Activated CD4-positive, alpha-beta memory T cell treated with anti-CD3 and anti-CD28 coated beads for 36 hours (primary cell): Measurements from ENCODE around the gene KLK11. TPM values are rescaled to one million over a fixed set of nuclear protein-coding genes. Genes with fewer than 3 reads are reported as not detected.

Source experiments
- CTCF ChIA-PET: fragments of 350-600 bp; sonication (Branson Sonifier 250); formaldehyde crosslinking; loops from one replicate; lab custom pipeline; 2021; ENCODE audit warnings: antibody characterized with exemption, inconsistent platforms; lab: Charles Lee
- POLR2A ChIA-PET: fragments of 350-600 bp; sonication (Branson Sonifier 250); formaldehyde crosslinking; loops from one replicate; lab custom pipeline; 2021; ENCODE audit warnings: antibody characterized with exemption; lab: Charles Lee
- DNase-seq: peaks from one replicate; pipeline ENCODE4 v3.0.0-alpha.2; 2020
- H3K27ac Mint-ChIP-seq: one replicate; pipeline ENCODE4 v1.8.0; 2021; ENCODE audit warnings: mixed read lengths
- H3K27me3 Mint-ChIP-seq: one replicate; pipeline ENCODE4 v1.8.0; 2021; ENCODE audit warnings: mixed read lengths
- H3K36me3 Mint-ChIP-seq: one replicate; pipeline ENCODE4 v1.8.0; 2021; ENCODE audit warnings: mixed read lengths
- H3K4me1 Mint-ChIP-seq: one replicate; pipeline ENCODE4 v1.8.0; 2021; ENCODE audit warnings: low read depth, mixed read lengths
- H3K4me3 Mint-ChIP-seq: one replicate; pipeline ENCODE4 v1.8.0; 2021; ENCODE audit warnings: mild to moderate bottlenecking, mixed read lengths
- H3K9me3 Mint-ChIP-seq: one replicate; pipeline ENCODE4 v1.8.0; 2021; ENCODE audit warnings: mixed read lengths
- intact Hi-C: fragments of 100-400 bp; cut with micrococcal nuclease; formaldehyde crosslinking; loops from one replicate; pipeline ENCODE4 v1.15.1; 2023
- total RNA-seq, 2 experiments: library from RNA; stranded (reverse); gene quantifications; one replicate each; pipeline ENCODE4 v1.2.3, GENCODE V29; 2021

Gene KLK11
- total RNA-seq, 2 experiments from 2014 or later: not detected

DNA sequence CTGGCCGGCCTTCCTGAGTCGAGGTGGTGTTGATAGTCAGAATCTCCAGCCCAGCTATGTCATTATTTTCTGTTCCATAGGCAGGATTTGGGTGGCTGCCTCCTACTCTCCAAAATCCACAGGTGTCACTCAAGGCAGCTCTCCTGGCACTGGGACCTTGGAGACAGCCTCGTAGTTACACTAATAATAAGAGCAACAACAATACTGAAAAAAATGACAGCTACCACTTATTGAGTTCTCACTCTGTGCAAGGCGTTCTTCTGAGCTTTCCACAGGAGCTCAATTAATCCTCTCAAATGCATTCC is 20.6 kb upstream of the KLK11 start:
- Mint-ChIP-seq H3K27me3 (peaks cover 11% of the 10 kb centered on the region), H3K36me3 (no peaks in the 10 kb centered on the region), H3K4me3 (no peak overlapping the region), H3K27ac (no peak overlapping the region), H3K9me3 (no peaks in the 10 kb centered on the region), H3K4me1 (no peaks in the 10 kb centered on the region)
- ChIA-PET POLR2A (no interaction called here), CTCF (no interaction called here)
- DNase-seq: no peak
- intact Hi-C loops: no loop called here

DNA sequence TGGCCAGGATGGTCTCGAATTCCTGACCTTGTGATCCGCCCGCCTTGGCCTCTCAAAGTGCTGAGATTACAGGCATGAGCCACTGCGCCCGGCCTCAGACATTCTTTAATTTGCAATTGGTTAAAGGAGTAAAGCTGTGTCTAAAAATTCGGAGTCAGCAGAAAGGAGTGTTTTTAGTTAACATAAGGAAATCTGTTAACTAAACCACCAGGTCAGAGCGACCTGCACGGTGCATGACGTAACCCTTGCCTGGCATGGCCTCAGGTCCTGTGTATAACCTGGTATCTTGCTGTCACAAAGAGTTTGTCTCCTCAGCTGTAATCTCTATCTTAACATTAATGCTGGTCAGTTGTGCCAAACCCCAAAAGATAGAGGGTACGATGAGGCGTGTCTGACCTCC is 17.9 kb upstream of the KLK11 start:
- H3K27me3 Mint-ChIP-seq: peaks cover 6% of the 10 kb centered on the region
- H3K4me3 Mint-ChIP-seq: no peak overlapping the region
- no peaks in the 10 kb centered on the region for H3K4me1 Mint-ChIP-seq
- ChIA-PET CTCF (interaction anchor here (1.0 kb wide), 1 partner anchor 170 kb away, joined by 5 read pairs; no protein-coding TSS in a partner anchor), POLR2A (no interaction called here)
- H3K36me3 Mint-ChIP-seq: no peaks in the 10 kb centered on the region
- intact Hi-C loops: no loop called here
- no peak for DNase-seq
- H3K9me3 Mint-ChIP-seq: no peaks in the 10 kb centered on the region
- H3K27ac Mint-ChIP-seq: no peak overlapping the region

DNA sequence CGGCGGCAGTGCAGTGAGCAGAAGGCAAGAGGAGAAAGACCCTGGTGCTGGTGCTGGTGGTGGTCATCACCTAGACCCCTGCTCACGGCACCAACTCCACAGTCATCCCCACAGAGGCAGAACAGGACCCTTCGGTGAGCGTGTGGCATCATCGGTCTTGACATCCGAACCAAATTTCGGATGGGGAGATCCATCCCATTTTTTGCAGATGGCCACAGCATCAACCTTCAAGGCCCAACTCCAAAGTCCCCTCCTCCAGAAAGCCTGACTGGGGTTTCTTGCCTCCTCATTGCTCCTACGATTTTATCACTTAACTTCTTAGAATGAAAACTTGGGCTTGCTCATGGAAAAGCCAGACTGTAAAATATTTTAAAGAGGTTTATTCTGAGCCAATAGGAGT is 17.1 kb upstream of the KLK11 start:
- intact Hi-C loops: no loop called here
- Mint-ChIP-seq H3K9me3 (no peaks in the 10 kb centered on the region), H3K27me3 (peaks cover 3% of the 10 kb centered on the region), H3K4me3 (no peak overlapping the region), H3K4me1 (no peaks in the 10 kb centered on the region), H3K36me3 (no peaks in the 10 kb centered on the region), H3K27ac (no peak overlapping the region)
- CTCF ChIA-PET: no interaction called here
- no peak for DNase-seq
- POLR2A ChIA-PET: no interaction called here

DNA sequence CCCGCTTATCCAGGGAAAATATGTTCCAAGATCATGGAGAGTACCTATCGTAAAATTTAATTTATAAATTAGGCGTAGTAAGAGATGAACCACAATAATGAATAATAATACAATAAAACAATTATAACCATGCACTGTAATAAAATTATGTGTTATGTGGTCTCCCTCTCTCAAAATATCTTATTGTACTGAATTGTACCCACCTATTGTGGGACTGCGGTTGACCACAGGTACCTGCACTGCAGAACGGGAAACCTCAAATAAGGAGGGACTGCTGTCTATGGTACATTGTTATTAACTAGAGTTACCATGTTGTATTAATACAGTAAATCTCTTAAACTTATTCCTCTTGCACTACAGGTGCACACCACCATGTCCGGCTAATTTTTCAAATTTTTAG is 13.7 kb upstream of the KLK11 start:
- ChIA-PET POLR2A (no interaction called here), CTCF (no interaction called here)
- H3K4me1 Mint-ChIP-seq: no peaks in the 10 kb centered on the region

DNA sequence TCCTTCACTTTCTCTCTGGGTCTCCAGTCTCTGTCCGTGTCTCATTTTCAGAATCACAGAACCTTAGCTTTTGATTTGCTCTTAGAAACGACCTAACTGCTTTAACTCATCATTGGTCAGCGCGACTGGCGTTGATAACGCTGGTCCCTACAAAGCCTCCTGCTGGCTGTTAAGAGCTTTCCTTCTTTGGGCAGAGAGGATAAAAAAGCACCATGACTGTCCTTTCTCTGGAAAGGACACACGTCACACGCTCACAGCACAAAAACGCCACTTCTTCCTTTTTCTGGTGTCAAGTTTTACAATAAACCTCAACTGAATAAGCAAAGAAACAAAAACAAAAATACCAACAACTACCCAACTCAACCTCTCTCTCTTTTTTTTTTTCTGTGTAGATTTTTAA is 10.1 kb upstream of the KLK11 start:
- no peak for DNase-seq
- no peaks in the 10 kb centered on the region for H3K9me3 Mint-ChIP-seq
- no peak overlapping the region for H3K27ac Mint-ChIP-seq
- H3K36me3 Mint-ChIP-seq: no peaks in the 10 kb centered on the region
- H3K4me1 Mint-ChIP-seq: no peaks in the 10 kb centered on the region
- intact Hi-C loops: no loop called here
- H3K4me3 Mint-ChIP-seq: no peak overlapping the region
- H3K27me3 Mint-ChIP-seq: peaks cover 6% of the 10 kb centered on the region
- CTCF ChIA-PET: no interaction called here
- POLR2A ChIA-PET: no interaction called here

More for the DNA sequence above, 13.7 kb upstream of the KLK11 start:
- Mint-ChIP-seq H3K27ac (no peak overlapping the region), H3K4me3 (no peak overlapping the region), H3K9me3 (no peaks in the 10 kb centered on the region), H3K36me3 (no peaks in the 10 kb centered on the region), H3K27me3 (peaks cover 1% of the 10 kb centered on the region)
- DNase-seq: no peak
- intact Hi-C loops: no loop called here

DNA sequence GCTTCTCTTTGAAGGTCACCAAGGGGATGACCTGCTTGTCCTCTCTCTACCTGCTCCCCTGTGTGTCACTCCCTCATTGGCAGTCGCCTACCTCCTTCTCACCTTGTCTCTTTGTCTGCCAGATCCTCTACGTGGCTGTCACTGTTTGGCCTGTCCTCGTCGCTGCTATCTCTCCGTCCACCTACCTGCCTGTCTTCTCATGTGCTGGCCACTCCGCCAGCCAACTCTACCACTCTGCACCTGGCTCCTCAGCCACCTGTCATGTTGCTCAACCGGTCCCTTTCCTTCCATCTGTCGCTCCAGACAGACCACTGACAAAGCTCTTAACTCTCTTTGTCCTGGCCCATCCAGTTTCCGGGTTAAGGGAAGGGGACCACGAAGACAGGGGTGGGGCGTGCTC is 8.3 kb upstream of the KLK11 start, which contains the start of gene KLK12:
TSS of gene KLK12 (minus strand) at position 299 of the 400 bp plus-strand sequence. CDS start 381 bp downstream, outside the sequence.
- Mint-ChIP-seq H3K27me3 (peaks cover 14% of the 10 kb centered on the region), H3K27ac (no peak within 1 kb of the TSS), H3K4me3 (no peak within 1 kb of the TSS), H3K36me3 (no peaks in the 10 kb centered on the region), H3K9me3 (no peaks in the 10 kb centered on the region), H3K4me1 (no peaks in the 10 kb centered on the region)
- no peak for DNase-seq
- POLR2A ChIA-PET: no interaction called here
- CTCF ChIA-PET: no interaction called here
- intact Hi-C loops: no loop called here

DNA sequence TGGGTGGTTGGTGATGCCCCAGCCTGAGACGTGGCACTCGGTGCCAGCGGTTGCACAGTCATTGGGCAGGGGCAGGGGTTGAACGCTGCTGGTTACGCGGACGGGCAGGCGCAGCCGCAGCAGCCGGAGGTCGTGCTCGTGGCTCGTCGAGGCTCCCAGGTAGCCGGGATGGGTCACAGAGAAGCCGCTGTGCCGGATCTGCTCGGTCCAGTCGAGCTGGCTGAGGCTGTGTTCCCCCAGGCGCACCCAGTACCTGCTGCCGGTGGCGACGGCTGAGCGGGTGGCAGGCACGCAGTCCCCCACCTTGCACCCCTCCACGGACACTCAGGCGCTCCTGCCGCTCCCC is 5.4 kb upstream of the KLK11 start:
- peaks cover 18% of the 10 kb centered on the region for H3K27me3 Mint-ChIP-seq
- no peak for DNase-seq
- H3K4me1 Mint-ChIP-seq: no peaks in the 10 kb centered on the region
- H3K36me3 Mint-ChIP-seq: no peaks in the 10 kb centered on the region
- no peak overlapping the region for H3K4me3 Mint-ChIP-seq
- H3K9me3 Mint-ChIP-seq: no peaks in the 10 kb centered on the region
- no peak overlapping the region for H3K27ac Mint-ChIP-seq
- ChIA-PET CTCF (no interaction called here), POLR2A (no interaction called here)
- intact Hi-C loops: no loop called here

DNA sequence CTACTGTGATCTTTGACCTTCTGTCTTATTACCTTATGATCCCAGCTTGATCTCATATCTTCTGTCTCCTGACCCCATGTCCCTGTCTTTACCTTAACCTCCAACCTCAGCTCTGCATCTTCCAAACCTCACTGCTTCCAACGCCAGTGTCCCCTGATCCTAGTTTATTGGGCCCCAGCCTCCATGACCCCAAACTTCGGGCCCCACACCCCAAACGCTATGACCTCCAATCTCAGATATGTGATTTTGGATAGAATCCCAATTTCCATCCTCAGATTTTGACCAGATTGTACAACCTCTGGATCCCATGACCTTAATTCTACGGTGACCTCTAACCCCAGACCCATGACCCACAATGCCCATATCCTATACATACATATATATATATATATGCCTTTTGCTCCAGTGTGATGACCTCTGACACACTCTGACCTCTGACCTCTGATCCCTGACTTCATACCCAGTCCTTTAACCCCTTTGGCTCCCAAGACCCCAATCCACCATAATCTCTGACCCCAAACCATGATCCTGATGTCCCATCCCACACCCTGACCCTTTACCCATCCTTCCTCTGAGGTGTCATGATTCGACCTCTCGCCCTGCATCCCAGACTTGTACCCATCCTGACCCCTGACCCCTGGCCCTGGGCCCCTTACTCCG is 4.9 kb upstream of the KLK11 start:
- H3K4me3 Mint-ChIP-seq: no peak overlapping the region
- no peaks in the 10 kb centered on the region for H3K4me1 Mint-ChIP-seq
- no peak overlapping the region for H3K27ac Mint-ChIP-seq
- DNase-seq: no peak
- no peaks in the 10 kb centered on the region for H3K36me3 Mint-ChIP-seq
- ChIA-PET CTCF (no interaction called here), POLR2A (no interaction called here)
- no peaks in the 10 kb centered on the region for H3K9me3 Mint-ChIP-seq
- peaks cover 20% of the 10 kb centered on the region for H3K27me3 Mint-ChIP-seq
- intact Hi-C loops: no loop called here

DNA sequence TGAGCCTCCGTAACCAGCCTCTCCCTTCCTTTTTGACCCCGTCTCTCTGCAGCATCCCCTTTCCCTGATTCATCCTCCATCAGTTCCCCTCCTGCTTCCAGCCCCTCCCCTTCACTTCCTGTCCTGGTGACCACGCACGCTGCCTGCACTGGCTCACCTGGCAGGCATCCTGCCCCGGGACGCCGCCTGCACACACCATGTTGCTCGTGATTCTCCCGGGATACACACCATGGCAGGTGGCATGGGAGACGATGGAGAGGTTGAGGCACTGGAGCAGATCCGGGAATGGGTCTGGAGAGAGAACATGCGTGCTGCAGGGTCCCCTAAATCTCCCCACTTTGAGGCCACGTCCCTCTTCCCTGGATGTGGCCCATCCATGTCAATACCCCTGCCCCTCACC is 4.2 kb upstream of the KLK11 start:
- no peak overlapping the region for H3K4me3 Mint-ChIP-seq
- POLR2A ChIA-PET: no interaction called here
- H3K27me3 Mint-ChIP-seq: peaks cover 20% of the 10 kb centered on the region
- intact Hi-C loops: no loop called here
- no peaks in the 10 kb centered on the region for H3K9me3 Mint-ChIP-seq
- CTCF ChIA-PET: no interaction called here
- H3K36me3 Mint-ChIP-seq: no peaks in the 10 kb centered on the region
- H3K4me1 Mint-ChIP-seq: no peaks in the 10 kb centered on the region
- no peak overlapping the region for H3K27ac Mint-ChIP-seq
- no peak for DNase-seq

DNA sequence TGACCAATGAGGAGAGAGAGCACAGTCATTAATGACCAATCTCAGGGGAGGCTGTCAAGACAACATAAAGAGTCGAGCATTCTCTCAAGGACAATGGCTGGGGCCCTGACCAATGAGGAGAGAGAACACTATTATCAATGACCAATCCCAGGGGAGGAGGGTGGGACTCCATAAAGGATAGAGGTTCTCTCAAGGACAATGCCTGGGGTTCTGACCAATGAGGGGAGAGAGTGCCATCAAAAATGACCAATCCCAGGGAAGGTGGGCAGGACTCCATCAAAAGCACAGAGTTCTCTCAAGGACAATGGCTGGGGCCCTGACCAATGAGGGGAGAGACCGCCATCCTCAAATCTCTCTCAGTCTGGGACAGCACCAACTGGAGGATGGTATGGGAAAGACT is 3.3 kb upstream of the KLK11 start:
- Mint-ChIP-seq H3K9me3 (no peaks in the 10 kb centered on the region), H3K27me3 (peaks cover 21% of the 10 kb centered on the region), H3K4me1 (no peaks in the 10 kb centered on the region), H3K4me3 (no peak overlapping the region), H3K36me3 (no peaks in the 10 kb centered on the region), H3K27ac (no peak overlapping the region)
- no peak for DNase-seq
- CTCF ChIA-PET: no interaction called here
- intact Hi-C loops: no loop called here
- POLR2A ChIA-PET: no interaction called here

DNA sequence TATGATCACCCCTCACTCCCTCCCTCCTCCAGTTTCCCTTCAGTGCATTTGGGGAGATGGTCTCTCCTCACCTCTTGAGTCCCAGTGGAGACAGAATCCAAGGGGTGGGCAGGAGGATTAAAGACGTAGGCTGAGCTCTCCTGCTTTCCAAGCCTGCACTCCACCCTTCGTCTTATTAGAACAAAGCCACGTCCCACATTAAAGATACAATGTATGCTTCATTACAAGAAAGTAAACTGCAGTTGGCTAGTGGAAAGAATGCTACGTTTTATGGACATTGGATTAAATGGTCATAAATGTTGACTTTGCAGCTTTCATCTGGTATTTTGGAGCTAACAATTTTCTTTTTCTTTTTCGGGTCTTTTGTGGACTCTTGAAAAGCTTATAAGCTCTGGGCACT is 1.5 kb upstream of the KLK11 start:
- H3K4me3 Mint-ChIP-seq: no peak overlapping the region
- CTCF ChIA-PET: no interaction called here
- POLR2A ChIA-PET: no interaction called here
- DNase-seq: no peak
- no peaks in the 10 kb centered on the region for H3K9me3 Mint-ChIP-seq
- H3K27ac Mint-ChIP-seq: no peak overlapping the region
- no peaks in the 10 kb centered on the region for H3K36me3 Mint-ChIP-seq
- intact Hi-C loops: no loop called here
- peaks cover 22% of the 10 kb centered on the region for H3K27me3 Mint-ChIP-seq
- no peaks in the 10 kb centered on the region for H3K4me1 Mint-ChIP-seq

DNA sequence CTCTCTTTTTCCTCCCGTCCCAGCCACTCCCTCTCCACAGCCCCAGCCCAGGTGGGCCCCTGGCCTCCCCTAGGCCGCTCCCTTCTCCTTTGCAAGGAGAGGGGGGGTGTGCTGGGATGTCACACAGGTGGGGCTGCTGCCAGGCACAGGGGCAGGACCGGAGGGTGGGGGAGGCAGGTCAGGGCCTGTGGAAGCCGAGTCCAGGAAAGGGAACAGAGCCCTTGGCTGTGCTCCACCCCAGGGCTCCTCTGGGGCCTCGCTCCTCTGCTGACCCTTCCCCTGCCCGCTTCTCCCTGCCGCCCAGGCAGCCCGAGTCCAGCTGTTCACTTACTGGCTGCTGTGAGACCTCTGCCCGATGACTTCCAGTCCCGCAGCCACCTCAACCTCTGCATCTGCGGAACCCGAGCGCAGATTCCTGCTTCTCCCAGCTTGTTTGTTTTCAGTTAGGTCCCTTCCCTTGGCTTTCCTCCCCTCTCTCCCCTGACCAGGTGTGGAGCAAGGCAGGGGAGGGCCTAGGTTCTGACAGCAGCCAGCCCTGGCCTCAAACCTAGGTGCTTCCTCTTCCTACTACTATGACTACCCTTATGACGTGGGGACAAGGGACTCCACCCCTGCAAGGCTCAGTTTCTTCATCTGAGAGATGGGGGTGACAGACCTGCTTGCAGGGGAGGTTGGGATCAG is 850 bp upstream of the KLK11 start:
- Mint-ChIP-seq H3K4me3 (no peak overlapping the region), H3K4me1 (no peaks in the 10 kb centered on the region), H3K36me3 (no peaks in the 10 kb centered on the region), H3K27me3 (peaks cover 22% of the 10 kb centered on the region), H3K27ac (no peak overlapping the region), H3K9me3 (no peaks in the 10 kb centered on the region)
- CTCF ChIA-PET: no interaction called here
- POLR2A ChIA-PET: no interaction called here
- intact Hi-C loops: no loop called here
- DNase-seq: no peak
